HG03108 (cell line): Measurements from ENCODE around the gene ACADS.

Source experiments
- ATAC-seq: cut with Tn5 transposase; IDR thresholded peaks from one replicate; pipeline ENCODE4 v1.9.1; 2021; ENCODE audit warnings: moderate library complexity; ENCODE audit not compliant: unreplicated experiment

Gene ACADS

DNA sequence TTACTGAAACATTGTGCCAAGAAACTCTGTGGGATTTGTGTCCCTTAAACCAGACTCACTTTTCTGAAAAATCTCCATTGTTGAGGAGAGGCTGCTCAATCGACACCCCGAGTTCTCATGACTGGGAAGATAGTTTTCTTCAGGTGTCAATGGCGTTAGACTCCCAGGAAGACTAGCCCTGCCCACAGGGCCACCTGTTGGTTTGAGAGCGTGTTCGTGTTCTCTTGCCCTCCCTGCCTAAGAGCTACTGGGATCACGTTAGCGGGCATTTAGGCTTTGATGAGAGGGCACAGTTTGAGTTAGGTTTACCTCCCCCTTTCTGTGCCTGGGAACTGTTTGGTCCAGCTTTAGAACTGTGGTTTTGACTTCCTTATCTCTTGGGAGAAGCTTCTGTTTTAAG lies 26.1 kb upstream of the ACADS start:
- ATAC-seq, result no peak

DNA sequence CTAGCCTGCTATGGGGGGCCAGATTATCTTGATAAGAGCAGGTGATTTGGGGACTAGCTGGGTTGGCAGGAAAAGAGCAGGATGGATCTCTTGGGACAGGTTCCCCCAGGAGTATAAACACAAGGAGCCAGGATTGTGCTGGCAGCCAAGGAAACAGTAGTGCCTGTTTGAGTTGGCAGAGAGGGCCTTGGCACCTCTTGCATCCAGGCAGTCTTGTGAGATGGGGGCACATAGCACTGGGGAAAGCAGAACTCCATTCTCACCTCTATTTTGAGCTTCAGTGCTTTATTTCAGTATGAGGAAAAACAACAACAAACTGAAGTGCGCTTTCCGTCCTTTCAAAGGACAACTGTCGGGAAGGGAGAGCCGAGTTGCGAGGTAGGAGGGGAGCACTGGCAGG lies 24.7 kb upstream of the ACADS start:
- ATAC-seq, result no peak

DNA sequence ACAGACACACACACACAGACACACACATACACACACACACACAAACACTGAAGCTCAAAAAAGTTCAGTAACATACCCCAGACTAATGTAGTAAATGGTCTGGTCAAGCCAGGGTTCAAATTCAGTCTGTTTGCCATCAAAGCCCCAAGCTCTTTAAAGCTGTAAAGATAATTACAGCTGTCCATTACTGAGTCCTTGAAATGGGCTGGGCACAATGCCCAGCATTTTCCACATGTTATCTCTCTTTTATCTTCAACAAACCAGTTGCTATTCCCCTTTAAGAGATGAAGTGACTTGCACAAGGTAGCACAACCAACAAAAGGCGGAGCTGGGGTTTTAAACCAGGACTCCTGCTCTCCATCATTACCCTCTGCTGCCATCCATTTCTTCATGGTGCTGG lies 23.0 kb upstream of the ACADS start:
- no peak for ATAC-seq

DNA sequence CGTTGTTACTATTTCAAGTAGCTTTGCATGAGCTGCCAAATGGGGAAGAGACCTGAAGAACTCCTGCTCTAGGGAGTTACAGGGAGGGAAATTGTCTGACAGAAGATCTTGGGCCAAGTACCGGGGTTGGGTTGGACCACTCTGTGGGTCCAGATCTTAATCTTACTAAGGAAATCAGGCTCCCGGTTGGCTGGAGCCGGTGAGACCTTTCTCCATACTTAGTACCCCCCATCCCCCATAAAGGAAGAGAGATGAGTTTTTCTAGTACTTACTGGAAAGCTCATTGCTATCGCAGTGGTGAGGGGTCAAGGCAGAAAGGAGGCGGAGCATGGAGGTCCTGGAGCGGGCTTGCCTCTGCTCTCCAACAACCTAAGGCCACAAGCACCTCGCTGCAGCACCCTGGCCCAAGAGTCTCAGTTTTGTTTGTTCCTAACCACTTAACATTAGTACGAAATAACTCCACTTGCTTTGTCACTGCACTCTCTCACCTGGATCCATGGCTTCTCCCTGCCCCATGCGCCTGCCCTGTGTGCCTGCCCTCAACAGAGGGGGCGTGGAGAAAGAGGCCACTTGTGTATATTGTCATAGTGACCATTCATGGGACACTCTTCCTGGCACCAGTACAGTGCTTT lies 22.2 kb upstream of the ACADS start:
- no peak for ATAC-seq

DNA sequence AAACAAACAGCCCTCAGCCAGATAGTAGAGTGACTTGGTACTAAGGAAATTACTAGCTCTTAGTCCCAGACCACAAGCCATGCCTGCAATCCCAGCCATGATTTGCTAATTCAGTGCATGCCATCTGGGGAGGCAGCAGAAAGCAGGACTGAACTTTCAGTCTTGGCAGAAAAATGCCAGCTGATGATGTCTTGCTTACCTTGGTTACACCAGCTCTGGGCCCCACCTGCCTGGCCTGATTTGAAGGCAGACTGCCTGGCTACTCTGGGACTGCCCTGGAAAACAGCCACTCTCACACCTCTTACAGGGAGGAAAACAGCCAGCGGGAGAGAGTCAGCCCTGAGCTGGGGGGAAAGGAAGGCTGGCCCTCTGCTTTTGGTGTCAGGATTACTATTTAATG lies 20.0 kb upstream of the ACADS start:
- no peak for ATAC-seq

DNA sequence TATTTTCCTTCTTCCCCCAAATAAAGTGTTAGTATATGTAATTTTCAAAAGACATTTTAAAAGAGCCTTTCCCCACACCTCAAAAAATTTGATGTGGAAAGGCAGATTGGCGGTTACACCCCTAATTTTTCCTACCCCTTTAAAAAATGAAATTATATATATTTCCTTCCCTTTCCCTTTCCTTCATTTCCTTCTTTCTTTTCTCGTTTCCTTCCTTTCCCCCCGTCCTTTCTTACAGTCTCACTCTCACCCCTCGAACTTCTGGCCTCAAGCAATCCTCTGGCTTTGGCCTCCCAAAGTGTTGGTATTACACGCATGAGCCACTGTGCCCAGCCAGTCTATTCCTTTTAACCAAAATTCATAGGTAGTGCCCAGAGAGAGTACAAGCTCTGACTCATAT lies 19.6 kb upstream of the ACADS start:
- no peak for ATAC-seq

DNA sequence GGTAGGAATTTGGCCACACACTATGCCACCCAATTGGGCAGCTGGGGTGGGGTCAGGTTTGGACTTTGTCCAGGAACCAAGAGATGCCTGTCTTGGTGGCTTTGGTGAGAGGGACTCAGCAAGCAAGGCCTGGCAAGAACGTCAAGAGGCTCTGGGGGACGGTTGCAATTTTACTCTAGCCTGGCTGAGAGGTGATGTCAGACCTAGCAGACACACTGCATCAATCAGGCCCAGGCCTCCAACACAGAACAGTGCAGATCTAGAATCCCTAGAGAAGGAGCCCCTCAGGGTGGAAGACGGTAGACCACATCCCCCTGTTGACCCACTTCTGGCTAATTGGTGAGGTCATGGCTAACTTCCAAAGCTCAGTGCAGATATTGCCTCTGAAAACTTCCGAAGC lies 17.0 kb upstream of the ACADS start:
- no peak for ATAC-seq

DNA sequence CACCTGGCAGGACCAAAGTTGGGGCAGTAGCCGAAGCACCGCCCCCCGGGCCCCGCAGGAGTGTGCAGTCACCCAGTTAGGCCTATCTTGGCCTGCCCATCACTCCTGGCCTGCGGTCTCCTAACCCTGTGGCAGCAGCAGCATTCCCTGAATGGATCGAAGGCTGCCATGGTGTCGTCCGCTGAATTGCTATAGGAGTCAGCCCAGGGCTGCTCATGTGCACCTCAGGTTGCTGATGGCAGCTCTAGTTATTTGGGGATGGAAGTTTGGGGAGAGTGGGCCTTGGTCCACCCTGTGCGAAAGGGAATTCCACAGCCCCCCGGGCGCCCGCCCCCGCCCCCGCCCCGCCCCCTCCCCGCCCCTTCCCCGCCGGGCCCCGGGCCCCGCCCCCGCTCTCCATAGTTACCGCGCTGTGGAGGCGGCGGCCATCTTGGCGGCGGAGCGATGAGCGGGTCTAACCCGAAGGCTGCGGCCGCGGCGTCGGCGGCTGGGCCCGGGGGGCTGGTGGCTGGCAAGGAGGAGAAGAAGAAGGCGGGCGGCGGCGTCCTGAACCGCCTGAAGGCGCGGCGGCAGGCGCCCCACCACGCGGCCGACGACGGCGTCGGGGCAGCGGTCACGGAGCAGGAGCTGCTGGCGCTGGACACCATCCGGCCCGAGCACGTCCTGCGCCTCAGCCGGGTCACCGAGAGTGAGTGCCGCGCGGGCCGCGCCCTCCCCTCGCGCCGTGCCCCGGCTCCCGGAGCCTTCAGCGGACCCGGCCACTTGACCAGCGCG lies 15.4 kb upstream of the ACADS start, which contains the start of gene UNC119B:
Gene UNC119B (plus strand): TSS at position 428 of the 774 bp plus-strand sequence. CDS start 17 bp downstream, at position 445.
- peak; percentile 52 for ATAC-seq

DNA sequence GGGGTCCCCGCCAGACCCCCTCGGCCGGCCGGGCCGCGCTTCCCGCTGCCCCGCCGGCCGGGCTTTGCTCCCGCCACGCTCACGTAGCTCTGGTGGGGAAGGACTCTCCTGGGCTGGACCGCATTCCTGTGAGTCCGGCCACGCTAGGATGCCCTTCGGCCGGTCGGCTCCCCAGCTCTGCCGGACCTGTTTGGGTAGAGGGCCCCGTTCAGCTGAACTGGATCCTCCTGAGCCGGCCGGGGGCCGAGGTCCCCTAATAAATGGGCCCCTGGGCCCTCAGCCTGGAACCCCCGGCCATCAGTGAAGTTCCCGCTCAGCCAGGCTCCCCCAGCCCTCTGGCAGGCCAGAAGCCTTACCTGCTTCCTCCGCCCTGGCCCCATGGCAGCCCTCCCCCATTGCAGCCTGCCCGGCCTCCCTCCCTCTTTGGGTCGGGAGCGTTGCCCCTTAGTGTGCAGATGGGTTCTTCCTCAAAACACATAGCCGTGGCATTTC lies 14.8 kb upstream of the ACADS start:
- peak; percentile 34 for ATAC-seq

DNA sequence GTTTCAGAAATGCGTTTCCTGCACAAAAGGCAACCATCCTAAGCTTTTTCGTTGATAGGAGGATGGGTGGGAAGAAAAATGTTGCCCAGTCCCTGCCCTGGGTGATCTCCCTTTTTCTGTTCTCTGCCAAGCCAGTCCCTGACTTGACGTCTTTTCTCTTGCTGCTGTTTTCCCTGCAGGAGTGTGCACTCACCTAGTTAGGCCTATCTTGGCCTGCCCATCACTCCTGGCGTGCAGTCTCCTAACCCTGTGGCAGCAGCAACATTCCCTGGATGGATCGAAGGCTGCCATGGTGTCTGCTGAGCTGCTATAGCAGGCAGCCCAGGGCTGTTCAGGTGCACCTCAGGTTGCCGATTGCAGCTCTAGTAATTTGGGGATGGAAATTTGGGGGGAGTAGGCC lies 14.2 kb upstream of the ACADS start:
- ATAC-seq, result no peak

DNA sequence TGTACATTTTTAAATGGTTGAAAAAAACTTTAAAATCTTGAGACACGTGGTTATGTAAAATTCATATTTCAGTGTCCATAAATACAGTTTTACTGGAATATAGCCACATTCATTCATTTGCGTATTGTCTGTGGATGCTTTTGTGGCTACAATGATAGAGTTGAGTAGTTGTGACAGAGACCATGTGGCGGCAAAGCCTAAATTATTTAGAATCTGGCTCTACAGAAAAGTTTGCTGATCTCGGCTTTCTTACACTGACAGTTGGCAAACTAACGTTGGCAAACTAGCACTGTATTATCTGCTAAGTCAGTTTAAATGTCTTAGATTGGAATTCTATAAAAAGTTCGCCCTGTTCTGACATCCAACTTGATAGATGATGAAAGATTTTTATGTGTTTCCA lies 13.0 kb upstream of the ACADS start:
- no peak for ATAC-seq

DNA sequence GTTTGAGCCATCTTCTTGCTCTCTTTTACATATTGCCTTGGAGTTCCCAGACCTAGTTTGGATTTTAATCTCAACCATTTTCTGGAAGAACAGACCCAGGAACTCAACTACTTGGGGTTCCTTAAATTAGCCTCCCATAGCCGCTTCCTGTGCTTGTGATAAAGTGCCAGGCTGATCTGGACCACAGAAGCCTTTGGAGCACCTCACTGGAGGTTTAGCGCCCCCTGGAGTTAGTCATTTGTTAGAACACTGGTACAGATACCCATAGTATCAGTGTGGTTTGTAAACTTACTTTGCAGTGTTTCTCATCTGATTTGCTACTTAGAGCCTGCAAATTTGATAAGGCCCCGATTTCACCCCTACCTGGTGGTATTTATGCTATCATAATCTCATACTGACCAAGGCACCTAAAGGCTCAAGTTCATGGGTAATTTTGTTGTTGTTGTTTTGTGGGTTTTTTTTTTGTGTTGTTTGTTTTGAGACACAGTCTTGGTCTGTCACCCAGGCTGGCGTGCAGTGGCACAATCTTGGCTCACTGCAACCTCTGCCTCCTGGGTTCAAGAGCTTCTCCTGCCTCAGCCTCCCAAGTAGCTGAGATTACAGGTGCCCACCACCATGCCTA lies 11.7 kb upstream of the ACADS start:
- peak; percentile 35 for ATAC-seq

DNA sequence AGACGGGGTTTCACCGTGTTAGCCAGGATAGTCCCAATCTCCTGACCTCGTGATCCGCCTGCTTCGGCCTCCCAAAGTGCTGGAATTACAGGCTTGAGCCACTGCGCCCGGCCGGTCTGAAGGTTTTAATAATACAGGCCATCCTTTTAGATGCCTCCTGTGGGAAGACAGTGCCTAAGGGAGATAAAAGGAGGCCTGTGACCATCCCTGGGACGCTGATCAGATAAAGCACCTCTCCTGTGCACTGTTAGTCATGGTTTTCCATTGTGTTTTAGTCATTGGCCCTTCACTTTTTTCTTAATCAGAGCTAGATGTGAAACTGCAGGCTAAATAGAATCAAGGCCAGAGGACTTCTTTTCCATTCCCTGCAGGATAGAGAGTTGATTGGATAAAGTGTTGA lies 7.6 kb upstream of the ACADS start:
- ATAC-seq, result no peak

DNA sequence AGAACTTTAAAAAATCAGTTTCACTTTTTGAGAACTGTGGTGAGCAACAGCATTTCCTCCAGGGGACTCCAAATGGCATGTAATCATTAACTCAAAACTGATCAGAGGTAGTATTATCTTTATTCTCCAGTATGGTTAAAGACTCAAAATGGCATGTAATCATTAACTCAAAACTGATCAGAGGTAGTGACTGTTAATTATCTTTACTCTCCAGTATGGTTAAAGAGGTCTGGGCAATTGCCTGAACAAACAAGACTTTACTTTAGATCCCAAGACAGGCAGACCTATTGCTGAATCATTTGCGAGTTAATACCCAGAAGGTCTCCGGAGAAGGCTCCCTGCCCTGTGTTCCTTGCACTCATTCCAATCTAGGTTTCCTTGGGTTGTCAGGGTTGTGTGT lies 6.6 kb upstream of the ACADS start:
- ATAC-seq, result peak; percentile 48

DNA sequence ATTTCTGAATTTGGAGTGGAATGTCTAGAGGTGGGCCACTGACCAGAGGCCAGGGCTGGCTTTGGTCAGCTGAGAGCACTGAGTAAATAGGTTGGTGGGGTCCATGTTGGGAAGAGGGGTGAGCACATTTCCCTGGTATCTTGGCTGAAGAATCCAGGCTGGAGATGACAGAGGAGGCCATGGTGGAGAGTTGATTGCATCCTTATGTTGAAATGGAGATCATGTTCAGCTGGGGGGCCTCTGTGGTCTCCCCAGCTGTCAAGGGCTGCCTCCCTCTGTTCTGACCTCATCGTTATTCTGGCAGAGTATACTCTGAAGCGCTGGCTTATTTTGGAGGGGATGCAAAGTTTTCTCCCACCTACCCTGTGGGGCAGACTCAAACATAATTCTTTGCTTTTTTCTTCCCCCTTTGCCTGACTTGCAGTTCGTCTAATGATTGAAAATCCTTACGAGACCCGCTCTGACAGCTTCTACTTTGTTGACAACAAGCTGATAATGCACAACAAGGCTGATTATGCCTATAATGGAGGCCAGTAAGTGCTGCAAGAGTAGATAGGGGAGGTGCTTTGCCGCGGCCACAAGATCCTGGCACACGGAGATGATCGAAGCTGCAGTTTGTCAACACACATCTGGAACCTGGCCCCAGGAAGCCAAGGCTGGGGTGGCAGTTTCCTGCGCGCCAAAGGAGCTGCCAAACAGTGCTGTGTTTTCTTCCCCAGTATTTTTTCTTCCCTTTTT lies 6.0 kb upstream of the ACADS start:
- ATAC-seq, result no peak

DNA sequence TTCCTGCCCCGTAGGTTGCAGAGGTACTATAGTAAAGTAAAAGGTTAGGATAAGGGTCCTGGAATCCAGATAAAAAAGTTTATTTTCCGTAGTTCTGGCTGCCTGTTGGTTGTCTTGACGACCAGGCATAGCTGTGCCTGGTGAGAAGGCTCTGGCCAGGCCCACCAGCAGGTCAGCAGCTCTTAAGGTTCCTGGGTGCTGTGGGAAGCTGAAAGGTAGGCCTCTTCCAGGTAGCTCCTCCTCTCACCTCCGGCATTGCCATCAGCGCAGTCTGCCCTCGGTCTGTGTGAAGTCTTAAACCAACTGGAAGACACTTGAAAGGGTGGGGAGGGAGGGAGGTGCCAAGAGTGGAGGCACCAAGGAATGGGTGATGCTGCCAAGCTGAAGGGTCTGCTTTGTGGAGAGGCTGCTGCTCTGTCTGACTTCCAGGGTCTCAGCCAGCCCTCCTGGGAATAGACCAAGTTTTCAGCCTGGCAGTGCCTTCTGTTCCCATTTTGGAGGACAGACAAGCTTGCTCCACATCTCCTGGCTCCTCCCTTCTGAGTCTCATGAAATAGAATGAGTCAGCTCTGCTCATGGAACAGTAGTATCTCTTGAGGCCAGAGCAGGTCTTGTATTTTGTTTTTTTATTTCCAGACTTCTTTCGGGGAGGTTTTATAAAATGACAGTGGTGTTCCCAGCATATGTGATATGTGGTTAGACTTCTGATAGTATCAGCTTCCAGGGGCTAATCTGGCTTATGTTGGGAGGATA lies 5.2 kb upstream of the ACADS start:
- ATAC-seq, result no peak

DNA sequence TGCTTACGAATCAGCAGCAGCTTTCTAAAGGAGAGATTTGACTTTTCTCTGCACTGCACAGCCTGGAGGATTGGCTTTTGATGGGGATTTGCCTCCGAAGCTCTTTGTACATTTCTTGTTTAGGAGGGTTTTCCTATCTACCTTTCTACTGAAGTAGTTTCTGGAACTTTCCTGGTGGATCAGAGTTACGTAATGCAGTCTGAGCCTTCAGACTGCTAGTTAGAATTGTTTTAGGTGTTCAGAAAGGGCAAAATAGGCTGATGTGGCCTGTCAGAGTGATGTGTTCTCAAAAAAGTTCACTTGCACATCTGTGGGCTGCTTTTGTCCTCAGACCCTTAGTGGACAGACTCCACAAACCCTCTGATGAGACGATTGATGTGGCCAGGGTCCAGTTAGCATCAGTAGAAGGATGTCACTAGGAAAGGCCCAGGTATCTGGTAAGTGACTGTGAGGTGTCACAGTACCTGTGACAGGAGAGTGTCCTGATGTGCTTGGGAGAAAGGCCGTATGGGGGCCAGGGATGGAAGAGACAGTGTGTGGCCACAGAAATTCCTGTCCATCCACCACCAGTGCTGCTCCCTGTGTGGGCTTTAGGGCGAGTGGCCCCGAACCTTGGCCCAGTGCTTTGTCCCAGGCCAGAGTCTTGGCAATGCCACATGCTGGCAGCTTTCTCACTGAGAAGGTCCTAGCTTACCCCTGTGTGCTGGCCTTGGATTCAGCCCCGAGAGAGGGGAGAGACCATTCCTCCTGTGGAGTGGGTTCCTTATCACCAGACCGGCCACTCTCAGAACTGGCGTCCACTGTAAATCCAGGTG lies 4.4 kb upstream of the ACADS start:
- ATAC-seq, result no peak

DNA sequence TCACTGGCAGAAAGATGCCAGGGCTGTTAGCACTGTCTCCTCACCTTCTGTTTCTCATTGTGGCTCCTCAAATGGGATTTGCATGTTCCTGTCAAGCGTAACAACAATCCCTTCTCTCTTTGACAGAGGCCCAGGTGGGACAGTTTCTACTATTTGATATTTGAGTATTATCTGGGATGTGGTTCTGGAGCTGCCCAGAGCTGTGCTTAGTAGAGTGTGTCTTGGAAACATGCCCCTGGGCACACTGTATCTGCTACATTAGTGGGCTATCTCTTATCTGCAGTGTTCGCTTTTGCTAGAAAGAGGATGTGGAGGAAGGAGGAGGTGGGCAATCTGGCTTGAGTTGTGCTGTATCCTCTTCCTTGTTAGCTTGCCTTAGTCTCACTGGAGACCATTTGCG lies 3.8 kb upstream of the ACADS start:
- ATAC-seq, result no peak

DNA sequence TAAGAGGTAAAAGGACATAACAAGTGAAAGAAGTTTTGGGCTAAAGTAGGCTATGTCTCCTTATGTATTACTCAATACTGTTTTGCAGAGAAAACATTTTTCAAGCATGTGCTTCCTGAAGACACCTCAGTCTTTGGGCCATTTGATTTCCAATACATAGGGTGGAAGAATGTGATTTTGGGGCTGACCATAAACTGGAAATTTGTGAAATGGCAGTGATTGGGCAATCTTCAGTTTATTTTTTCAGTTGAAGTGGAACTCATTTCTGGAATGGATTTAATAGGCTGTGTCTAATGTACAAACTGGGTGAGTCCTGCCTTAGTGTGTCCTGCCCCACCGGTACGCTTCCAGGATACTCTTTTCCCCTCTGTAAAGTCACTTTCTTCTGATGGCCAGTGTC lies 2.8 kb upstream of the ACADS start:
- no peak for ATAC-seq

DNA sequence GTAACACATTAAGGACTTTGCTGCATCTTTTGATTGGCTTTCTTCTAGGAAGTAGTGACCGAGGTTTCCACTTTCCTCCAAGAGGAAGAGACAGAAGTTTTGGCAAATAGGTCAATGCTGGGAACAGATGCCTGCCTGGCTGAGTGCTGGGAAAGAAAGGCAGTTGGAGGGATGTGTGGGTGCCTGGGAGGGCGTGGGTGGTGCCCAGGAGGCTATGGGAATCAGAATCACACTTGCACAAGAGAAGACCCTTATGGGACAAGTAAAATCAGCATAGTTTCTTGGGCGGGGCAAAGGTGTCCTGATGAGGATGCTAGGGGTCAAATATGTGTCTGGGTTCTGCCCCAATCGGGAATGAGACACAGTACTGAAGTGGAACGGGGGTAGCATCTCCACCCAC lies 906 bp upstream of the ACADS start:
- no peak for ATAC-seq
